A673 (cell line): Measurements from ENCODE around the gene MBLAC2.

ENCODE experiments used
- EZH2 ChIP-seq: fragments of 200-600 bp; sonication (generic); IDR thresholded peaks from 2 replicates; pipeline ENCODE4 v1.6.1; 2017; ENCODE audit warnings: borderline replicate concordance, low read depth, mild to moderate bottlenecking, mixed read lengths, antibody characterized with exemption, low read length; ENCODE audit not compliant: poor library complexity, severe bottlenecking
- TF ChIP-seq, protein P1 (sequence below): fragments of 300-800, 200-600 bp; sonication (generic); conservative IDR thresholded peaks from 2 replicates; pipeline ENCODE4 v1.5.1; 2017; ENCODE audit warnings: low read depth, mild to moderate bottlenecking, antibody characterized with exemption, low read length, moderate library complexity, mixed read lengths

GRCh38 chr5:90504743-90505142 lies 30.2 kb upstream of the MBLAC2 start:
- TF ChIP-seq, protein P1, sequence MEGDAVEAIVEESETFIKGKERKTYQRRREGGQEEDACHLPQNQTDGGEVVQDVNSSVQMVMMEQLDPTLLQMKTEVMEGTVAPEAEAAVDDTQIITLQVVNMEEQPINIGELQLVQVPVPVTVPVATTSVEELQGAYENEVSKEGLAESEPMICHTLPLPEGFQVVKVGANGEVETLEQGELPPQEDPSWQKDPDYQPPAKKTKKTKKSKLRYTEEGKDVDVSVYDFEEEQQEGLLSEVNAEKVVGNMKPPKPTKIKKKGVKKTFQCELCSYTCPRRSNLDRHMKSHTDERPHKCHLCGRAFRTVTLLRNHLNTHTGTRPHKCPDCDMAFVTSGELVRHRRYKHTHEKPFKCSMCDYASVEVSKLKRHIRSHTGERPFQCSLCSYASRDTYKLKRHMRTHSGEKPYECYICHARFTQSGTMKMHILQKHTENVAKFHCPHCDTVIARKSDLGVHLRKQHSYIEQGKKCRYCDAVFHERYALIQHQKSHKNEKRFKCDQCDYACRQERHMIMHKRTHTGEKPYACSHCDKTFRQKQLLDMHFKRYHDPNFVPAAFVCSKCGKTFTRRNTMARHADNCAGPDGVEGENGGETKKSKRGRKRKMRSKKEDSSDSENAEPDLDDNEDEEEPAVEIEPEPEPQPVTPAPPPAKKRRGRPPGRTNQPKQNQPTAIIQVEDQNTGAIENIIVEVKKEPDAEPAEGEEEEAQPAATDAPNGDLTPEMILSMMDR, result no peak
- no peak for TF ChIP-seq EZH2
